ENCODE results near the gene KAT7.

Gene KAT7

GRCh38 chr17:49760932-49761558 lies 27.4 kb upstream of the KAT7 start:
- DNase-seq: no peak

GRCh38 chr17:49762151-49762941 lies 26.1 kb upstream of the KAT7 start:
- DNase-seq: no peak

GRCh38 chr17:49763735-49764558 lies 24.5 kb upstream of the KAT7 start, which contains the start of gene FAM117A:
FAM117A (minus strand) TSS chr17:49764131; CDS start chr17:49764087, 44 bp downstream.
- DNase-seq: peak; percentile 97 to 98

GRCh38 chr17:49764559-49765180 lies 23.8 kb upstream of the KAT7 start:
- no peak for DNase-seq

GRCh38 chr17:49766918-49767530 lies 21.5 kb upstream of the KAT7 start:
- no peak for DNase-seq

GRCh38 chr17:49775546-49776260 lies 12.8 kb upstream of the KAT7 start:
- DNase-seq: no peak

GRCh38 chr17:49776551-49777300 lies 11.8 kb upstream of the KAT7 start:
- DNase-seq: peak; percentile 25 to 46

GRCh38 chr17:49777563-49777962 lies 10.9 kb upstream of the KAT7 start:
- DNase-seq: no peak

- DNase-seq: peak in 1 of 2 donors; percentile 29
Observed at GRCh38 chr17:49779156-49779738, 9.2 kb upstream of the KAT7 start.

GRCh38 chr17:49779739-49780231 lies 8.7 kb upstream of the KAT7 start:
- DNase-seq: peak; percentile 72 to 78

- DNase-seq: no peak
Observed at GRCh38 chr17:49783071-49783715, 5.3 kb upstream of the KAT7 start.

GRCh38 chr17:49783791-49784190 lies 4.7 kb upstream of the KAT7 start:
- no peak for DNase-seq

GRCh38 chr17:49784636-49785035 lies 3.8 kb upstream of the KAT7 start:
- DNase-seq: no peak

GRCh38 chr17:49787884-49788477 lies 500 bp upstream of the KAT7 start:
- DNase-seq: no peak

GRCh38 chr17:49789243-49789578 lies 730 bp downstream of the KAT7 start:
- DNase-seq: no peak

GRCh38 chr17:49793309-49793708 lies 4.8 kb downstream of the KAT7 start:
- no peak for DNase-seq

GRCh38 chr17:49795372-49795771 lies 6.9 kb downstream of the KAT7 start:
- DNase-seq: no peak

GRCh38 chr17:49798182-49798581 lies 9.7 kb downstream of the KAT7 start:
- DNase-seq: no peak

- DNase-seq: no peak
Observed at GRCh38 chr17:49798738-49799137, 10.3 kb downstream of the KAT7 start.

GRCh38 chr17:49809056-49809455 lies 20.6 kb downstream of the KAT7 start:
- no peak for DNase-seq
